CD4-positive, alpha-beta T cell treated with Interleukin-12 subunit alpha and Interleukin-12 subunit beta, for 1 hour (primary cell): Measurements from ENCODE around the gene CAMTA1.

Source experiments
- DNase-seq: peaks from one replicate; pipeline ENCODE4 v3.0.0-alpha.2; 2020

The CAMTA1 gene

GRCh38 chr1:7752512-7753417 is 967.5 kb downstream of the CAMTA1 start:
- DNase-seq = peak; percentile 62

GRCh38 chr1:7753641-7754040 is 968.4 kb downstream of the CAMTA1 start:
- DNase-seq = no peak

- DNase-seq = no peak
Measured at GRCh38 chr1:7754234-7754633, 969.0 kb downstream of the CAMTA1 start.

- DNase-seq = no peak
Measured at GRCh38 chr1:7755448-7755847, 970.2 kb downstream of the CAMTA1 start.

GRCh38 chr1:7760245-7760644 is 975.0 kb downstream of the CAMTA1 start:
- no peak for DNase-seq

- no peak for DNase-seq
Measured at GRCh38 chr1:7761103-7761502, 975.8 kb downstream of the CAMTA1 start.

GRCh38 chr1:7767176-7767575 is 981.9 kb downstream of the CAMTA1 start:
- no peak for DNase-seq

GRCh38 chr1:7768583-7768982 is 983.3 kb downstream of the CAMTA1 start:
- DNase-seq = no peak

GRCh38 chr1:7769673-7770412 is 984.6 kb downstream of the CAMTA1 start:
- DNase-seq = no peak

GRCh38 chr1:7770669-7770996 is 985.4 kb downstream of the CAMTA1 start:
- no peak for DNase-seq

- DNase-seq = peak; percentile 89
Measured at GRCh38 chr1:7770997-7771822, 986.0 kb downstream of the CAMTA1 start, which contains the start of gene VAMP3. Gene VAMP3, plus strand, starts transcription at chr1:7771296. Its CDS starts 88 bp downstream, at chr1:7771384.

GRCh38 chr1:7771823-7772299 is 986.6 kb downstream of the CAMTA1 start:
- no peak for DNase-seq

- no peak for DNase-seq
Measured at GRCh38 chr1:7777591-7777990, 992.3 kb downstream of the CAMTA1 start.

GRCh38 chr1:7778133-7778628 is 992.9 kb downstream of the CAMTA1 start:
- no peak for DNase-seq

- no peak for DNase-seq
Measured at GRCh38 chr1:7780976-7781375, 995.7 kb downstream of the CAMTA1 start.

- DNase-seq = no peak
Measured at GRCh38 chr1:7781501-7781900, 996.2 kb downstream of the CAMTA1 start.

GRCh38 chr1:7781923-7782495 is 996.8 kb downstream of the CAMTA1 start:
- DNase-seq = peak; percentile 27

- no peak for DNase-seq
Measured at GRCh38 chr1:7783178-7783711, 998.0 kb downstream of the CAMTA1 start.

- peak; percentile 94 for DNase-seq
Measured at GRCh38 chr1:7783826-7784491, 998.7 kb downstream of the CAMTA1 start, which contains the start of gene PER3. Gene PER3, plus strand, starts transcription at chr1:7784291. Its CDS starts 587 bp downstream, at chr1:7784878.

- DNase-seq = no peak
Measured at GRCh38 chr1:7784492-7785071, 999.3 kb downstream of the CAMTA1 start.

GRCh38 chr1:7785108-7785507 is 999.9 kb downstream of the CAMTA1 start:
- DNase-seq = no peak
